ENCODE data around the gene CCDC6. TPM values are rescaled to one million over a fixed set of nuclear protein-coding genes. Genes with fewer than 3 reads are reported as not detected.

Gene CCDC6
- total RNA-seq, 1 donor from 2014 or later, result 28.1 TPM

DNA sequence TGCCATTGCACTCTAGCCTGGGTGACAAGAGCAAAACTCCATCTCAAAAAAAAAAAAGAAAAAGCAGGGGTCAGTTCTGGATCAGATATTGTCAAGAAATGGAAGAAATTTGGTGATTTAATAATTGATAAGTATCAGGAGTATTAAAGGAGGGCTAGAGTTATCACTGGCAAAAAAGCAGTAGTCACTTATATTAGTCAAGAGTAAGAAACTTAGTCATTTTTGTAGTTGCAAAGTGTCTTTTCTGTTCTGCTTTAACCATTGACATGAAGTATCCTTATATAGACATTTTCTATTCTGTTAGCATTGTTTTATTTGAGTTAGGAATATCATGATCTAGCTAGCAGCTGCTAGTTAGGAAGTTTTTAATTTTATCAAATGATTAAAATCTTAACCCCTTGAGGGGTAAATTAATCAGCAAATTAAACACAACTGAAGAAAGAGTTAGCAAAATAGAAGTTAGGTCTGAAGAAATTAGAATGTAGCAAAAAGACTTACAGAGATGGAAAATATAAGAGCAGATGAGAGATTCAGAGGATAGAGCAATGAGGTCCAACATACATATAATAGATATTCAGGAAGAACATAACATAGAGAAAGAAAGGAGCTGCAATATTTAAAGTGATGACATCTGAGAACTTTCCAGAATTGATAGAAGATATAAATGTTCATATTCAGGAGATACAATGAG is 7.3 kb upstream of the CCDC6 start:
- H3K27me3 Mint-ChIP-seq (ENCODE audit: unreplicated experiment), result no peaks in the 10 kb centered on the region
- peaks cover 5% of the 10 kb centered on the region for H3K36me3 Mint-ChIP-seq (ENCODE audit: unreplicated experiment)
- no peaks in the 10 kb centered on the region for H3K4me1 Mint-ChIP-seq (ENCODE audit: low read depth, unreplicated experiment)
- DNase-seq, result no peak
- H3K9me3 Mint-ChIP-seq (ENCODE audit: unreplicated experiment), result no peaks in the 10 kb centered on the region
- H3K4me3 Mint-ChIP-seq (ENCODE audit: unreplicated experiment), result no peak overlapping the region
- no peak overlapping the region for H3K27ac Mint-ChIP-seq (ENCODE audit: unreplicated experiment)
- TF ChIP-seq, protein P1, sequence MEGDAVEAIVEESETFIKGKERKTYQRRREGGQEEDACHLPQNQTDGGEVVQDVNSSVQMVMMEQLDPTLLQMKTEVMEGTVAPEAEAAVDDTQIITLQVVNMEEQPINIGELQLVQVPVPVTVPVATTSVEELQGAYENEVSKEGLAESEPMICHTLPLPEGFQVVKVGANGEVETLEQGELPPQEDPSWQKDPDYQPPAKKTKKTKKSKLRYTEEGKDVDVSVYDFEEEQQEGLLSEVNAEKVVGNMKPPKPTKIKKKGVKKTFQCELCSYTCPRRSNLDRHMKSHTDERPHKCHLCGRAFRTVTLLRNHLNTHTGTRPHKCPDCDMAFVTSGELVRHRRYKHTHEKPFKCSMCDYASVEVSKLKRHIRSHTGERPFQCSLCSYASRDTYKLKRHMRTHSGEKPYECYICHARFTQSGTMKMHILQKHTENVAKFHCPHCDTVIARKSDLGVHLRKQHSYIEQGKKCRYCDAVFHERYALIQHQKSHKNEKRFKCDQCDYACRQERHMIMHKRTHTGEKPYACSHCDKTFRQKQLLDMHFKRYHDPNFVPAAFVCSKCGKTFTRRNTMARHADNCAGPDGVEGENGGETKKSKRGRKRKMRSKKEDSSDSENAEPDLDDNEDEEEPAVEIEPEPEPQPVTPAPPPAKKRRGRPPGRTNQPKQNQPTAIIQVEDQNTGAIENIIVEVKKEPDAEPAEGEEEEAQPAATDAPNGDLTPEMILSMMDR (IDR thresholded peaks at IDR 0.05; ENCODE audit: partially characterized antibody, unreplicated experiment), result no peak

DNA sequence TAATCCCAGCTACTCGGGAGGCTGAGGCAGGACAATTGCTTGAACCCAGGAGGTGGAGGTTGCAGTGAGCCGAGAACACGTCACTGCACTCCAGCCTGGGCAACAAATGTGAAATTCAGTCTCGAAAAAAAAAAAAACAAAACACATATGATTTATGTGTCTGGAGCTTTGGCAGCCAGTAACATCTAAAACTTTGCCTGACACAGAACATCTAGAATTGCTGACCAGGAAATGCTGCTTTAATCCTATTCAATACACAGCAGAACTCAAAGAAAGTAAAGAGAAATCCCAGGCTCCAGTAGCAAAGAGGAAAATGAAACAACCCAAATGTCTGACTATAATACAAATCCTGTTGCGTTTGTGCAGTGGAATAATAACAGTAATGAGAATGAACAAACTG is 4.5 kb upstream of the CCDC6 start:
- Mint-ChIP-seq H3K4me3 (ENCODE audit: unreplicated experiment) (no peak overlapping the region), H3K27me3 (ENCODE audit: unreplicated experiment) (peaks cover 4% of the 10 kb centered on the region), H3K4me1 (ENCODE audit: low read depth, unreplicated experiment) (peaks cover 6% of the 10 kb centered on the region), H3K36me3 (ENCODE audit: unreplicated experiment) (peaks cover 5% of the 10 kb centered on the region), H3K9me3 (ENCODE audit: unreplicated experiment) (peaks cover 2% of the 10 kb centered on the region), H3K27ac (ENCODE audit: unreplicated experiment) (no peak overlapping the region)
- TF ChIP-seq, protein P1 (IDR thresholded peaks at IDR 0.05; ENCODE audit: partially characterized antibody, unreplicated experiment), result no peak
- no peak for DNase-seq

DNA sequence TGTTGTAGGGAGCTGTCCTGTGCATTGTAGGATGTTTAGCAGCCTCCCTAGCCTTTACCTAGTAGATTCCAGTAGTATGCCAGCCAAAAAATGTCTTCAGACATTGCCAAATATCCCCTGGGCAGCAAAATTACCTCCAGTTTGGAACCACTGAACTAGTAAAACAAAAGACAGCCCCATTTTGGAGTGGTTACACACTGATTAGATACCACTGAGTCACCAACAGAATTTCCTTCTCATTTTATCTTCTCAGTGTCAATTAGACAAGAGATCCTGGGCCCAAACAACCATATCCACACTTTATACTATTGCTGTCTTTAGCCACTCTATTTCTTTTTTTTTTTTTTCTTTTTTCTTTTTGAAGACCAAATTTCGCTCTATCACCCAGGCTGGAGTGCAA is 3.5 kb upstream of the CCDC6 start:
- Mint-ChIP-seq H3K27me3 (ENCODE audit: unreplicated experiment) (peaks cover 8% of the 10 kb centered on the region), H3K36me3 (ENCODE audit: unreplicated experiment) (peaks cover 5% of the 10 kb centered on the region), H3K4me1 (ENCODE audit: low read depth, unreplicated experiment) (peaks cover 11% of the 10 kb centered on the region), H3K9me3 (ENCODE audit: unreplicated experiment) (peaks cover 7% of the 10 kb centered on the region), H3K27ac (ENCODE audit: unreplicated experiment) (no peak overlapping the region), H3K4me3 (ENCODE audit: unreplicated experiment) (no peak overlapping the region)
- DNase-seq, result no peak
- TF ChIP-seq, protein P1 (IDR thresholded peaks at IDR 0.05; ENCODE audit: partially characterized antibody, unreplicated experiment), result no peak

DNA sequence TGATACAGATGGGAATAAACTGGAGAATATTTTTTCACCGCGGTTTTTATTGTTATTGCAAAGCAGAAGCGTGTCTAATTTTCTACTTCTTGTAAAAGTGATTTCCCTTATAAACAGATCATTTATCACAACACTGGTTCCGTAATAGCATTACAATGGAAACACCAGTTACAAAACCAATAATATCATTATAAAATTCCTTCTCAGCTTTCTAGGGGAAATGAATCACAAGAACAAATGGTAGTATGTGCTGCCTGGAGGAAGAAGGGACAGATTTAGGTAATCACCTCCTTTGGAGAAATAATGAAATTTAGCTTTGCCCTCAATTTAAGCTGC is 2.4 kb upstream of the CCDC6 start:
- TF ChIP-seq, protein P1 (IDR thresholded peaks at IDR 0.05; ENCODE audit: partially characterized antibody, unreplicated experiment), result no peak
- Mint-ChIP-seq H3K36me3 (ENCODE audit: unreplicated experiment) (peaks cover 2% of the 10 kb centered on the region), H3K27ac (ENCODE audit: unreplicated experiment) (no peak overlapping the region), H3K9me3 (ENCODE audit: unreplicated experiment) (peaks cover 7% of the 10 kb centered on the region), H3K4me1 (ENCODE audit: low read depth, unreplicated experiment) (peaks cover 18% of the 10 kb centered on the region), H3K27me3 (ENCODE audit: unreplicated experiment) (peaks cover 10% of the 10 kb centered on the region), H3K4me3 (ENCODE audit: unreplicated experiment) (peak overlapping the region; percentile 92)
- no peak for DNase-seq

DNA sequence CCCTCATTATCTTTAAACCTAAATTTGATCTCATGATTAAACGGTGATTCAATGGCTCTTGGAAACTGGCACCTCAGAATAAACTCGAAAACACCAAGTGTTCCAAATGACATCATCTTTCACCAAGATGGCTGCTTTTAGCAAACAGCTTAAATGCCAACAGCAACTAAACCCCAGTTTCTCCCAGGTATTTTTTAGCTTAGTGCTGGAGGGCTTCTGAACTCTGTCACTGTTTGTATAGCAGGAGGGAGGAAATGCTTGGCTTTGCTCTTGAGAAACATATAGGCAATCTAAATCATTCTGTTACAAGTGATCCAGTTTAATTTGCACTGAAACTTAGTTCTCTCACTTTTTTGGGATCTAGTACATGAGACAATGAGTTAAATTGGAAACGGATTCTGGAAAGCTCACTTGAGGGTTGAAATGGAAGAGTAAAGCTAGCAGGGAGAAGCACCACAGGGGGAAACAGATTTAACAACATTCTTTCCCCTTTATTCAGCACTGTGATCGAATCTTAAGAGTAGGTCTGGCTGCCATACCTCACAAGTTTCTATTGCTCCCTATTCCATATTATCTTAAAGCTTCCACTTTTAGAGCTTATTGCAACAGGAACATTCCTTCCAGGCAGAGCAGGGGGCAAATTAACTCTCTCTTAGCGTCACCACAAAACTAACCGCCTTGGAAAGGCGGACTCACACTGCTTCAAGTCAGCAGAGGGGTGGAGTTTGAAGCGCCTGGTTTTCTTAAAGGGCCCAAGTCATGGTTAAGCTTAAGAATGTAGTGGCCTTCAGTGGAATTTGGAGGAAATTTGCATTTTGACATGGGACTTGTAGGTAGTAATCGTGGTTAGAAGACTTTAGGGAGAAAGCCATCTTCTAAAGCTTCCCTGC is 1.8 kb upstream of the CCDC6 start:
- Mint-ChIP-seq H3K4me3 (ENCODE audit: unreplicated experiment) (peak overlapping the region; percentile 92), H3K36me3 (ENCODE audit: unreplicated experiment) (no peaks in the 10 kb centered on the region), H3K27me3 (ENCODE audit: unreplicated experiment) (peaks cover 10% of the 10 kb centered on the region), H3K27ac (ENCODE audit: unreplicated experiment) (no peak overlapping the region), H3K4me1 (ENCODE audit: low read depth, unreplicated experiment) (peaks cover 18% of the 10 kb centered on the region), H3K9me3 (ENCODE audit: unreplicated experiment) (peaks cover 7% of the 10 kb centered on the region)
- TF ChIP-seq, protein P1 (IDR thresholded peaks at IDR 0.05; ENCODE audit: partially characterized antibody, unreplicated experiment), result no peak
- DNase-seq, result no peak
